Measurements from ENCODE around the gene RBL1. TPM values are rescaled to one million over a fixed set of nuclear protein-coding genes. Genes with fewer than 3 reads are reported as not detected.

Gene RBL1
- total and polyA plus RNA-seq, 12 donors: 0.97 to 6.5 (median 3.8) TPM

DNA sequence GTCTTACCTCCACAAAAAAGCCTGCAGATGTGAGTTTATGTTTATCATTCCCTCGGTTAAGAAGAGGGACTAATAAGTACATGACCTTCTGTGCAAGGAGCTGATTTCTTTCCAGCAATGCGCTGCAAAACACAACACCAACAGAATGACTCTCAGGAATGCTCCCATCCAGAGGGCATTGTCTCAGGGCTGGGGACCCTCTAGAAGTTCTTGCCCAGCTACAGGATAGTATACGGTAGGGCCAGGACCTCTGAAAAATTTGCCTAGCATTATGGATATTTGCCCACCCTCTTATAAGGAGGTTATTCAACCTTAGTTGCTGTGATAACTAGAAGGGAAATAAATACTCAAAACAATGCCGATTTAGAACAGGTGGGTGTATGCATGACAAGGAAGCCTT, 24.7 kb upstream of the RBL1 start:
- TF ChIP-seq, protein P1, sequence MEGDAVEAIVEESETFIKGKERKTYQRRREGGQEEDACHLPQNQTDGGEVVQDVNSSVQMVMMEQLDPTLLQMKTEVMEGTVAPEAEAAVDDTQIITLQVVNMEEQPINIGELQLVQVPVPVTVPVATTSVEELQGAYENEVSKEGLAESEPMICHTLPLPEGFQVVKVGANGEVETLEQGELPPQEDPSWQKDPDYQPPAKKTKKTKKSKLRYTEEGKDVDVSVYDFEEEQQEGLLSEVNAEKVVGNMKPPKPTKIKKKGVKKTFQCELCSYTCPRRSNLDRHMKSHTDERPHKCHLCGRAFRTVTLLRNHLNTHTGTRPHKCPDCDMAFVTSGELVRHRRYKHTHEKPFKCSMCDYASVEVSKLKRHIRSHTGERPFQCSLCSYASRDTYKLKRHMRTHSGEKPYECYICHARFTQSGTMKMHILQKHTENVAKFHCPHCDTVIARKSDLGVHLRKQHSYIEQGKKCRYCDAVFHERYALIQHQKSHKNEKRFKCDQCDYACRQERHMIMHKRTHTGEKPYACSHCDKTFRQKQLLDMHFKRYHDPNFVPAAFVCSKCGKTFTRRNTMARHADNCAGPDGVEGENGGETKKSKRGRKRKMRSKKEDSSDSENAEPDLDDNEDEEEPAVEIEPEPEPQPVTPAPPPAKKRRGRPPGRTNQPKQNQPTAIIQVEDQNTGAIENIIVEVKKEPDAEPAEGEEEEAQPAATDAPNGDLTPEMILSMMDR (IDR thresholded peaks at IDR 0.05): no peak
- intact Hi-C loops (cut with DNase I): no loop called here
- no peak for ATAC-seq
- DNase-seq: no peak
- WGBS, 2 donors: 75 to 83% methylated on average over 4 of the region's 4 CpGs
- Histone ChIP-seq H3K27ac (no peak overlapping the region), H3K9me3 (no peaks in the 10 kb centered on the region), H3K27me3 (no peaks in the 10 kb centered on the region), H3K36me3 (no peaks in the 10 kb centered on the region), H3K4me3 (no peak overlapping the region), H3K4me1 (peaks cover 0 to 8% (median 0%) of the 10 kb centered on the region in 9 donors)

DNA sequence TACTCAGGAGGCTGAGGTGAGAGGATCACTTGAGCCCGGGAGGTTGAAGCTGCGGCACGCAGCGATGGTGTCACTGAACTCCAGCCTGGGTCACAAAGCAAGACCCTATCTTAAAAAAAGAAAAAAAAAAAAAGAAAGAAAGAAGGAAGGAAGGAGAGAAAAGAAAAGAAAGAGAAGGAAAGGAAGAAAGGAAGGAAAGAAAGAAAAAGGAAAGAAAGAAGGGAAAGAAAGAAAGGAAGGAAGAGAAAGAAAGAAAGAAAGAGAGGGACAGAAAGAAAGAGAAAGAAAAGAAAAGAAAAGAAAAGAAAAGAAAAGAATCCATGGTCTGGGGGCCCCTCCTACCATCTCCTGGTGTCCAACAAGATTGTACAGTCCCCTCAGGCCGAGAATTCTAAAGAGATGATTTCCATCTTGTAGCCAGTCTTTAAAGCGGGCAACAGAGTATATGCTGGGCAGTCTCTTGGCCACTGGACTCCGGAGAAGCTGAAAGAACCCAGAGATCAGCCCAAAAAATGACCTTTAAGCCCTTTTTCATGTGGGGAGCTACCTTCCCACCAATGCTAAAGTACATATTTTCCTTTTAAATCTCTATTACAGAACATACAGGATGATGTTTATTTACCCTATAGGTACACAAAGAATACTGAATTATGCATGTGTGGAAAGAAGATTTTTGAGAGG, 23.7 kb upstream of the RBL1 start:
- TF ChIP-seq, protein P1 (IDR thresholded peaks at IDR 0.05): no peak

DNA sequence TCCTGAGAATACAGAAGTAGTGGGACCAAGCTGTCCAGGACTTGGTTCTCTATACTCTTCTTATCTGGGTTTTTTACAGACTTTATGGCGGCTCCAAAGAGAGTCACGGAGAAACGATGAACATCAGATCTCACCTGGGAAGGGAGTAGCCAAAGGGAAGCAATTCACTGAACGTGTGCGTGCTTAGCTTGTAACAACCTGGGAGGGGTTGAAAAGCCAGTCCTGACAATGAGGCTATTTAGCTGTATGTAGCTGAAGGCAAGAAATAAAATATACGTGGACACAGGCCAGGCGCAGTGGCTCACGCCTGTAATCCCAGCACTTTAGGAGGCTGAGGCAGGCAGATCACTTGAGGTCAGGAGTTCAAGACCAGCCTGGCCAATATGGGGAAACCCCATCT, 18.2 kb upstream of the RBL1 start:
- H3K27me3 ChIP-seq: no peaks in the 10 kb centered on the region
- H3K4me3 ChIP-seq: no peak overlapping the region
- no peaks in the 10 kb centered on the region for H3K36me3 ChIP-seq
- no peak overlapping the region for H3K27ac ChIP-seq
- no peak for DNase-seq
- TF ChIP-seq, protein P1 (IDR thresholded peaks at IDR 0.05): no peak
- 93 to 94% methylated on average over 8 of the region's 8 CpGs for WGBS, 2 donors
- intact Hi-C loops (cut with DNase I): no loop called here
- ATAC-seq: no peak
- no peaks in the 10 kb centered on the region for H3K4me1 ChIP-seq
- no peaks in the 10 kb centered on the region for H3K9me3 ChIP-seq

More for the DNA sequence above, 23.7 kb upstream of the RBL1 start:
- no peaks in the 10 kb centered on the region for H3K27me3 ChIP-seq
- intact Hi-C loops (cut with DNase I): no loop called here
- H3K36me3 ChIP-seq: no peaks in the 10 kb centered on the region
- H3K27ac ChIP-seq: no peak overlapping the region
- H3K4me1 ChIP-seq: peaks cover 0 to 8% (median 0%) of the 10 kb centered on the region in 9 donors
- ATAC-seq (no peak), DNase-seq (no peak)
- 92 to 93% methylated on average over 7 of the region's 7 CpGs for WGBS, 2 donors
- H3K4me3 ChIP-seq: no peak overlapping the region
- no peaks in the 10 kb centered on the region for H3K9me3 ChIP-seq

DNA sequence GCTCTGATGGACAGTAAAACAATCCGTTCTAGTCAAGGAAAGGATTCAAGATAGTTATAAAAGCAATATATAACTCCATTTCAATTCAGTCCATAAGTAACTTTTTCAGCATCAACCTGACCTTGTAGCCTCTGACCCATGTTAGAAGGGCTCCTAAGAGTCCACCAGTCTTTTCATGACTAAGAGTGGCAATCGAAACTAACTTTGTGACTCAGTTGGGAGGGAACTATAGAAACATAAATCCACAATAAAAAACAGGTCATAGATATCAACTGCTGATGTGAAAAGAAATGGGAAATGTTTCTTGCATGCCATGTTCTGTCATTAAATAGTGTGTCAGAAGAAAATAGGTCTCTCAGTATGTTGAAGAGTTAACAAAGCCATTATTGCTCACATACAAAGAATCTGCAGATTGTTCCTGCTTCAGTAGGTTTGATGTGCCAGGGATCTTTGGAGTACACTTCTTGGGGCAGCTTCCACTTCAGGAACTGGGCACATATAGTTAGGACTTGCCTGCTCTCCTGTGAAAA, 16.2 kb upstream of the RBL1 start:
- ATAC-seq (no peak), DNase-seq (no peak)
- no peaks in the 10 kb centered on the region for H3K9me3 ChIP-seq
- no peaks in the 10 kb centered on the region for H3K36me3 ChIP-seq
- no peaks in the 10 kb centered on the region for H3K4me1 ChIP-seq
- H3K27ac ChIP-seq: no peak overlapping the region
- 89 to 96% methylated on average over 2 of the region's 2 CpGs for WGBS, 2 donors
- intact Hi-C loops (cut with DNase I): no loop called here
- TF ChIP-seq, protein P1 (IDR thresholded peaks at IDR 0.05): no peak
- H3K4me3 ChIP-seq: no peak overlapping the region
- H3K27me3 ChIP-seq: no peaks in the 10 kb centered on the region

Data from heart right ventricle (tissue), 16 donors.